ENCODE results near the gene CCDC12.

The CCDC12 gene

GRCh38 chr3:46887980-46888494 is 88.5 kb downstream of the CCDC12 start:
- DNase-seq (ENCODE audit: extremely low spot score), result no peak
- ChIA-PET CTCF (interaction anchor here (0.6 to 0.7 kb wide), 2 partner anchors 92 to 391 kb away, joined by 3 read pairs; partner anchors contain the start of gene NBEAL2), POLR2A (interaction anchor here (1.1 kb wide), 1 partner anchor 15 kb away, joined by 3 read pairs; no protein-coding TSS in a partner anchor)
- TF ChIP-seq NFRKB (IDR thresholded peaks at IDR 0.05) (no peak), ARNT (IDR thresholded peaks at IDR 0.05) (no peak), ELF4 (IDR thresholded peaks at IDR 0.05) (no peak), LEF1 (IDR thresholded peaks at IDR 0.05; ENCODE audit: borderline replicate concordance) (no peak), FOXM1 (IDR thresholded peaks at IDR 0.05; ENCODE audit: borderline replicate concordance) (no peak), TARDBP (IDR thresholded peaks at IDR 0.05) (no peak), FOXA1 (IDR thresholded peaks at IDR 0.05) (no peak), FOXK2 (IDR thresholded peaks at IDR 0.05) (no peak), SP1 (IDR thresholded peaks at IDR 0.05) (no peak), PKNOX1 (IDR thresholded peaks at IDR 0.05) (no peak), SUZ12 (IDR thresholded peaks at IDR 0.05) (no peak), ZNF384 (IDR thresholded peaks at IDR 0.05) (no peak), L3MBTL2 (conservative IDR thresholded peaks at IDR 0.05) (no peak), HDGF (IDR thresholded peaks at IDR 0.05; ENCODE audit: borderline replicate concordance) (no peak), CTBP1 (IDR thresholded peaks at IDR 0.05; ENCODE audit: borderline replicate concordance) (no peak), BHLHE40 (IDR thresholded peaks at IDR 0.05; ENCODE audit: borderline replicate concordance) (no peak)

GRCh38 chr3:46885612-46886011 is 90.9 kb downstream of the CCDC12 start:
- ChIA-PET CTCF (interaction anchor here (0.9 to 2.7 kb wide), 2 partner anchors 10 to 258 kb away, joined by 3 to 11 read pairs; no protein-coding TSS in a partner anchor), POLR2A (interaction anchor here (0.8 kb wide), 1 partner anchor 40 kb away, joined by 3 read pairs; no protein-coding TSS in a partner anchor)
- no peak for TF ChIP-seq BHLHE40 (IDR thresholded peaks at IDR 0.05; ENCODE audit: borderline replicate concordance)
- no peak for TF ChIP-seq NFRKB (IDR thresholded peaks at IDR 0.05)
- TF ChIP-seq FOXA1 (IDR thresholded peaks at IDR 0.05), result no peak
- no peak for TF ChIP-seq TARDBP (IDR thresholded peaks at IDR 0.05)
- no peak for TF ChIP-seq FOXK2 (IDR thresholded peaks at IDR 0.05)
- TF ChIP-seq ZNF384 (IDR thresholded peaks at IDR 0.05), result no peak
- no peak for TF ChIP-seq ARNT (IDR thresholded peaks at IDR 0.05)
- no peak for TF ChIP-seq FOXM1 (IDR thresholded peaks at IDR 0.05; ENCODE audit: borderline replicate concordance)
- DNase-seq (ENCODE audit: extremely low spot score), result no peak

- no peak for DNase-seq (ENCODE audit: extremely low spot score)
- CTCF ChIA-PET, result interaction anchor here (0.9 to 2.7 kb wide), 2 partner anchors 10 to 257 kb away, joined by 3 to 11 read pairs; no protein-coding TSS in a partner anchor
- POLR2A ChIA-PET, result no interaction called here
- no peak for TF ChIP-seq NFRKB (IDR thresholded peaks at IDR 0.05)
- no peak for TF ChIP-seq SUZ12 (IDR thresholded peaks at IDR 0.05)
- TF ChIP-seq CTBP1 (IDR thresholded peaks at IDR 0.05; ENCODE audit: borderline replicate concordance), result no peak
- no peak for TF ChIP-seq TARDBP (IDR thresholded peaks at IDR 0.05)
- TF ChIP-seq ZNF384 (IDR thresholded peaks at IDR 0.05), result no peak
- no peak for TF ChIP-seq PKNOX1 (IDR thresholded peaks at IDR 0.05)
- no peak for TF ChIP-seq HDGF (IDR thresholded peaks at IDR 0.05; ENCODE audit: borderline replicate concordance)
- no peak for TF ChIP-seq BHLHE40 (IDR thresholded peaks at IDR 0.05; ENCODE audit: borderline replicate concordance)
- TF ChIP-seq FOXM1 (IDR thresholded peaks at IDR 0.05; ENCODE audit: borderline replicate concordance), result no peak
- no peak for TF ChIP-seq L3MBTL2 (conservative IDR thresholded peaks at IDR 0.05)
- no peak for TF ChIP-seq ELF4 (IDR thresholded peaks at IDR 0.05)
- TF ChIP-seq ARNT (IDR thresholded peaks at IDR 0.05), result no peak
- no peak for TF ChIP-seq FOXK2 (IDR thresholded peaks at IDR 0.05)
- no peak for TF ChIP-seq FOXA1 (IDR thresholded peaks at IDR 0.05)
- TF ChIP-seq LEF1 (IDR thresholded peaks at IDR 0.05; ENCODE audit: borderline replicate concordance), result no peak
These were observed 91.6 kb downstream of the CCDC12 start for GRCh38 chr3:46884929-46885328.

GRCh38 chr3:46884427-46884826 is 92.1 kb downstream of the CCDC12 start:
- no peak for TF ChIP-seq FOXA1 (IDR thresholded peaks at IDR 0.05)
- TF ChIP-seq HDGF (IDR thresholded peaks at IDR 0.05; ENCODE audit: borderline replicate concordance), result no peak
- TF ChIP-seq ARNT (IDR thresholded peaks at IDR 0.05), result no peak
- TF ChIP-seq ELF4 (IDR thresholded peaks at IDR 0.05), result no peak
- no peak for TF ChIP-seq PKNOX1 (IDR thresholded peaks at IDR 0.05)
- no peak for TF ChIP-seq SUZ12 (IDR thresholded peaks at IDR 0.05)
- no peak for TF ChIP-seq FOXM1 (IDR thresholded peaks at IDR 0.05; ENCODE audit: borderline replicate concordance)
- no peak for TF ChIP-seq LEF1 (IDR thresholded peaks at IDR 0.05; ENCODE audit: borderline replicate concordance)
- TF ChIP-seq NFRKB (IDR thresholded peaks at IDR 0.05), result no peak
- TF ChIP-seq TARDBP (IDR thresholded peaks at IDR 0.05), result no peak
- TF ChIP-seq FOXK2 (IDR thresholded peaks at IDR 0.05), result no peak
- ChIA-PET POLR2A (no interaction called here), CTCF (interaction anchor here (2.7 kb wide), 1 partner anchor 11 kb away, joined by 11 read pairs; no protein-coding TSS in a partner anchor)
- no peak for DNase-seq (ENCODE audit: extremely low spot score)

- ChIA-PET CTCF (interaction anchor here (2.7 kb wide), 1 partner anchor 11 kb away, joined by 11 read pairs; no protein-coding TSS in a partner anchor), POLR2A (no interaction called here)
- no peak for DNase-seq (ENCODE audit: extremely low spot score)
- TF ChIP-seq L3MBTL2 (conservative IDR thresholded peaks at IDR 0.05) (no peak), FOXA1 (IDR thresholded peaks at IDR 0.05) (no peak), LEF1 (IDR thresholded peaks at IDR 0.05; ENCODE audit: borderline replicate concordance) (no peak), ELF4 (IDR thresholded peaks at IDR 0.05) (no peak), SP1 (IDR thresholded peaks at IDR 0.05) (no peak), FOXM1 (IDR thresholded peaks at IDR 0.05; ENCODE audit: borderline replicate concordance) (no peak), CTBP1 (IDR thresholded peaks at IDR 0.05; ENCODE audit: borderline replicate concordance) (no peak), HDGF (IDR thresholded peaks at IDR 0.05; ENCODE audit: borderline replicate concordance) (no peak), SUZ12 (IDR thresholded peaks at IDR 0.05) (no peak), PKNOX1 (IDR thresholded peaks at IDR 0.05) (no peak), BHLHE40 (IDR thresholded peaks at IDR 0.05; ENCODE audit: borderline replicate concordance) (no peak)
These were observed 92.7 kb downstream of the CCDC12 start for GRCh38 chr3:46883830-46884185.
